ENCODE measurements around the gene ADCY2.

DNA sequence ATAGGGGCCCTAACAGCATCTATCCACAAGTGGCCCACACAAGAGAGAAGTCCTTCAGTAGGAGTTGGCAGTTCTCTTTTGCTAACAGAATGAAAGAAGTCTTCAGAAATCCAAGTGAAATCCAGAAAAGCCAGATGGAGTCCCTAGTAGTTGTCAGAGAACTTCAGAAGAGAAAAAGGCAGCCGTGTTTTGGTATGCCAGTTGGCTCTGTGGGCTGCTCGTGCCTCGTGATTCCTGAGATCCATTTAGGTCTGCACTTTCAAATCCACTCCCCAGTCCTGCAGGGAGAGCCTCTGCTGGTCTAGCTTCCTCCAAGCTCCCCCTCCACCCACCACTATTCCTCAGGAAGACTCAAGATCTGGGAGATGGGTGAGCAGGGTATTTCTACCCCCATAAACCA, 386.0 kb downstream of the ADCY2 start:
- no peak for TF ChIP-seq POLR2A (IDR thresholded peaks at IDR 0.05)
- TF ChIP-seq, protein P1, sequence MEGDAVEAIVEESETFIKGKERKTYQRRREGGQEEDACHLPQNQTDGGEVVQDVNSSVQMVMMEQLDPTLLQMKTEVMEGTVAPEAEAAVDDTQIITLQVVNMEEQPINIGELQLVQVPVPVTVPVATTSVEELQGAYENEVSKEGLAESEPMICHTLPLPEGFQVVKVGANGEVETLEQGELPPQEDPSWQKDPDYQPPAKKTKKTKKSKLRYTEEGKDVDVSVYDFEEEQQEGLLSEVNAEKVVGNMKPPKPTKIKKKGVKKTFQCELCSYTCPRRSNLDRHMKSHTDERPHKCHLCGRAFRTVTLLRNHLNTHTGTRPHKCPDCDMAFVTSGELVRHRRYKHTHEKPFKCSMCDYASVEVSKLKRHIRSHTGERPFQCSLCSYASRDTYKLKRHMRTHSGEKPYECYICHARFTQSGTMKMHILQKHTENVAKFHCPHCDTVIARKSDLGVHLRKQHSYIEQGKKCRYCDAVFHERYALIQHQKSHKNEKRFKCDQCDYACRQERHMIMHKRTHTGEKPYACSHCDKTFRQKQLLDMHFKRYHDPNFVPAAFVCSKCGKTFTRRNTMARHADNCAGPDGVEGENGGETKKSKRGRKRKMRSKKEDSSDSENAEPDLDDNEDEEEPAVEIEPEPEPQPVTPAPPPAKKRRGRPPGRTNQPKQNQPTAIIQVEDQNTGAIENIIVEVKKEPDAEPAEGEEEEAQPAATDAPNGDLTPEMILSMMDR (IDR thresholded peaks at IDR 0.05), result no peak
